Calu3 (cell line): ENCODE results near the gene CHST9. TPM values are rescaled to one million over a fixed set of nuclear protein-coding genes. Genes with fewer than 3 reads are reported as not detected.

Experiments used
- BruUV-seq: library from RNA; stranded (reverse); fragments of 400-500 nt; replicated peaks from 2 replicates; lab custom pipeline; 2021; lab: Mats Ljungman, UMichigan
- CTCF ChIA-PET: fragments of 300-600 bp; sonication (Branson Sonifier 250); formaldehyde crosslinking; loops from one replicate; lab custom pipeline; 2022; ENCODE audit warnings: antibody characterized with exemption; lab: Charles Lee
- DNase-seq: peaks from one replicate; pipeline ENCODE4 v3.0.0; 2022
- H3K27ac Mint-ChIP-seq: one replicate; pipeline ENCODE4 v1.8.0; 2022; ENCODE audit warnings: mixed read lengths; ENCODE audit not compliant: unreplicated experiment
- H3K27me3 Mint-ChIP-seq: one replicate; pipeline ENCODE4 v1.8.0; 2022; ENCODE audit warnings: mixed read lengths; ENCODE audit not compliant: unreplicated experiment
- H3K36me3 Mint-ChIP-seq: one replicate; pipeline ENCODE4 v1.8.0; 2022; ENCODE audit warnings: mild to moderate bottlenecking, moderate library complexity, mixed read lengths; ENCODE audit not compliant: insufficient read depth, unreplicated experiment
- H3K4me1 Mint-ChIP-seq: one replicate; pipeline ENCODE4 v1.8.0; 2022; ENCODE audit warnings: mild to moderate bottlenecking, low read depth, mixed read lengths; ENCODE audit not compliant: unreplicated experiment
- H3K4me3 Mint-ChIP-seq: one replicate; pipeline ENCODE4 v1.8.0; 2022; ENCODE audit warnings: mild to moderate bottlenecking, low read depth, moderate library complexity, mixed read lengths; ENCODE audit not compliant: unreplicated experiment
- H3K9me3 Mint-ChIP-seq: one replicate; pipeline ENCODE4 v1.8.0; 2022; ENCODE audit warnings: low read depth, mixed read lengths; ENCODE audit not compliant: unreplicated experiment
- intact Hi-C: fragments of 100-400 bp; cut with micrococcal nuclease; formaldehyde crosslinking; loops from one replicate; pipeline ENCODE4 v1.10.0; 2022; ENCODE audit not compliant: unreplicated experiment
- total RNA-seq: library from RNA; stranded (reverse); gene quantifications from 2 replicates; pipeline ENCODE4 v1.2.3, GENCODE V29; 2022
- TF ChIP-seq, protein P1 (sequence below): fragments of 200-600 bp; IDR thresholded peaks from one replicate; pipeline ENCODE4 v1.8.0; 2022; ENCODE audit warnings: antibody characterized with exemption; ENCODE audit not compliant: unreplicated experiment

The CHST9 gene
- total RNA-seq, 1 experiment from 2014 or later = 56.9 TPM

DNA sequence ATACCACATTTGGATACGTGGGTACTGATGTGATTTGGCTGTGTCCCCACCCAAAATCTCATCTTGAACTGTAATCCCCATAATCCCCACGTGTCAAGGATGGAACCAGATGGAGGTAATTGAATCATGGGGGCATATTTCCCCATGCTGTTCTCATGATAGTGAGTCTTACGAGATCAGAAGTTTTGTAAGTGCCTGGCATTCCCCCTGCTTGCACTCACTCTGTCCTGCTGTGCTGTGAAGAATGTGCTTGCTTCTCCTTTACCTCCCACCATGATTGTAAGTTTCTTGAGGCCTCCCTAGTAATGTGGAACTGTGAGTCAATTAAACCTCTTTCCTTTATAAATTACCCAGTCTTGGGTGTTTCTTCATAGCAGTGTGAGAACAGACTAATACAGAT, 70.3 kb downstream of the CHST9 start:
- Mint-ChIP-seq H3K36me3 (peaks cover 6% of the 10 kb centered on the region), H3K27me3 (no peaks in the 10 kb centered on the region), H3K9me3 (no peaks in the 10 kb centered on the region), H3K4me3 (no peak overlapping the region), H3K4me1 (peaks cover 28% of the 10 kb centered on the region), H3K27ac (no peak overlapping the region)
- CTCF ChIA-PET = no interaction called here
- BruUV-seq = no TSS peak
- no peak for DNase-seq
- TF ChIP-seq, protein P1, sequence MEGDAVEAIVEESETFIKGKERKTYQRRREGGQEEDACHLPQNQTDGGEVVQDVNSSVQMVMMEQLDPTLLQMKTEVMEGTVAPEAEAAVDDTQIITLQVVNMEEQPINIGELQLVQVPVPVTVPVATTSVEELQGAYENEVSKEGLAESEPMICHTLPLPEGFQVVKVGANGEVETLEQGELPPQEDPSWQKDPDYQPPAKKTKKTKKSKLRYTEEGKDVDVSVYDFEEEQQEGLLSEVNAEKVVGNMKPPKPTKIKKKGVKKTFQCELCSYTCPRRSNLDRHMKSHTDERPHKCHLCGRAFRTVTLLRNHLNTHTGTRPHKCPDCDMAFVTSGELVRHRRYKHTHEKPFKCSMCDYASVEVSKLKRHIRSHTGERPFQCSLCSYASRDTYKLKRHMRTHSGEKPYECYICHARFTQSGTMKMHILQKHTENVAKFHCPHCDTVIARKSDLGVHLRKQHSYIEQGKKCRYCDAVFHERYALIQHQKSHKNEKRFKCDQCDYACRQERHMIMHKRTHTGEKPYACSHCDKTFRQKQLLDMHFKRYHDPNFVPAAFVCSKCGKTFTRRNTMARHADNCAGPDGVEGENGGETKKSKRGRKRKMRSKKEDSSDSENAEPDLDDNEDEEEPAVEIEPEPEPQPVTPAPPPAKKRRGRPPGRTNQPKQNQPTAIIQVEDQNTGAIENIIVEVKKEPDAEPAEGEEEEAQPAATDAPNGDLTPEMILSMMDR = no peak
- intact Hi-C loops = loop anchor here (5.0 kb wide), 1 partner anchor 33 kb away; no protein-coding TSS in a partner anchor

DNA sequence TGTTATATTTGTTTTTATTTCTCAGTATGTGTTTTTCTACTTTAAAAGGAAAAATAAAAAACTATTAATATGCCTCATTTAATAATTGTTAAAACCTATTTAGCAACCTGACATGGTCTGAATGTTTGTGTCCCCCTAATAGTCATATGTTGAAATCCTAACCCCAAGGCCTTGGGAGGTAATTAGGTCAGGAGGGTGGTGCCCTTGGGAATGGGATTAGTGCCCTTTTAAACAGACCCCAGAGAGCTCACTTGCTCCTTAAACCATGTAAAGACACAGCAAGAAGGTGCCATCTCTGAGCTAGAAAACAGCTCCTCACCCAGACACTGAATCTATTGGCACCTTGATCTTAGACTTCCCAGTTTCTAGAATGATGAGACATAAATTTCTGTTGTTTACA, 71.8 kb downstream of the CHST9 start:
- BruUV-seq = no TSS peak
- CTCF ChIA-PET = no interaction called here
- Mint-ChIP-seq H3K36me3 (peaks cover 9% of the 10 kb centered on the region), H3K4me3 (no peak overlapping the region), H3K27ac (no peak overlapping the region), H3K4me1 (peaks cover 14% of the 10 kb centered on the region), H3K27me3 (no peaks in the 10 kb centered on the region), H3K9me3 (no peaks in the 10 kb centered on the region)
- no peak for DNase-seq
- TF ChIP-seq, protein P1 = no peak
- intact Hi-C loops = no loop called here

DNA sequence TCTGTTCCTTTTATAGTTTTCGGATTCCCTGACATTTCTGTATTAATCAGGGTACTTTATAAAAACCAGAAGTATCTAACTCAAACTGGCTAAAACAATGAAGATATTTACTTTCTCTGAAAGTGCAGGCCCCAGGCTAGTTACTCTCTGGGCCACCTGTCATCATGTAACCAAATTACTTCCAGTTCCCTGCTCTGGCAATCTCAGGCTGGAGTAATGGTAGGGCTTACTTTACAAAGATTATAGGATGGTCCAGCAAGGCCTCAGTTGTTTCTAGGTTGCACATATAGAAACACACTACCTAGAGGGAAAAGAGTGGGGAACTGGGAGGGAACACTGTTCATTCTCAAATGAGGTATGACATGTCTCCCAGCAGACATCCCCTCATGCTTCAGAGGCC, 74.8 kb downstream of the CHST9 start:
- TF ChIP-seq, protein P1 = no peak
- H3K9me3 Mint-ChIP-seq = no peaks in the 10 kb centered on the region
- CTCF ChIA-PET = interaction anchor here (0.7 kb wide), 1 partner anchor 119 kb away, joined by 4 read pairs; no protein-coding TSS in a partner anchor
- intact Hi-C loops = no loop called here
- no peaks in the 10 kb centered on the region for H3K27me3 Mint-ChIP-seq
- H3K36me3 Mint-ChIP-seq = peaks cover 9% of the 10 kb centered on the region
- peak overlapping the region; percentile 27 for H3K27ac Mint-ChIP-seq
- no peak overlapping the region for H3K4me3 Mint-ChIP-seq
- peaks cover 8% of the 10 kb centered on the region for H3K4me1 Mint-ChIP-seq
- DNase-seq = no peak
- BruUV-seq = no TSS peak

DNA sequence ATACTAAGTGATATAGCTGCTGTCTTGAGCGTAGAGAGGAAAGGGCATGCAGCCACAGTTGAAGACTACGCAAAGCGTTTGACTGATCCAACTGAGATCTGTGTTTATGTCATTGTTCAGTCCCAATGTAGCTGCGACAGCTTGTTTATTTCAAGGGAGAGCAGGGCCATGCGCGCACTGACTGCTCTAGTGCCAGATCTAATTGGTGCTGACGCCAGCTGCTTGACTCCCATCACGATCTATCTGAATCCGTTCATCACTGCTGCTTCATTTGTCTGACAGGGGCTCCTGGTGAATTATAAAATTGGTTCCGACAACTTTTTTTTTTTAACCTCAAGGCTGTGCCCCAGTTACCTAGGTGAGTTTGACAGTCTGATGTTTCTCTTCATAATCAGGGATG, 75.7 kb downstream of the CHST9 start:
- H3K27me3 Mint-ChIP-seq = no peaks in the 10 kb centered on the region
- no peaks in the 10 kb centered on the region for H3K9me3 Mint-ChIP-seq
- DNase-seq = no peak
- no TSS peak for BruUV-seq
- H3K27ac Mint-ChIP-seq = peak overlapping the region; percentile 27
- H3K4me1 Mint-ChIP-seq = peaks cover 8% of the 10 kb centered on the region
- intact Hi-C loops = no loop called here
- CTCF ChIA-PET = interaction anchor here (0.5 to 0.7 kb wide), 2 partner anchors 10 to 120 kb away, joined by 3 to 4 read pairs; no protein-coding TSS in a partner anchor
- TF ChIP-seq, protein P1 = no peak
- peaks cover 9% of the 10 kb centered on the region for H3K36me3 Mint-ChIP-seq
- H3K4me3 Mint-ChIP-seq = no peak overlapping the region
